ENCODE data around the gene NR1H4. TPM values are rescaled to one million over a fixed set of nuclear protein-coding genes. Genes with fewer than 3 reads are reported as not detected.

NR1H4 gene
- total and polyA plus RNA-seq, 2 donors (not counting 1 experiment from before 2014, with no cell fraction given), result not detected

GRCh38 chr12:100534625-100535227 is 61.1 kb downstream of the NR1H4 start:
- H4K20me1 ChIP-seq (ENCODE audit: control insufficient read depth, insufficient read depth, low read length, poor library complexity, severe bottlenecking), result no peaks in the 10 kb centered on the region
- no peaks in the 10 kb centered on the region for H3K4me1 ChIP-seq (ENCODE audit: control insufficient read depth in 2 of 2, insufficient read depth in 2 of 2, low read length in 2 of 2)
- no peak overlapping the region for H3K27ac ChIP-seq (ENCODE audit: low read length in 2 of 2)
- H3K79me2 ChIP-seq (ENCODE audit: control insufficient read depth, insufficient read depth, low read length), result no peaks in the 10 kb centered on the region
- intact Hi-C loops (cut with micrococcal nuclease), result no loop called here
- CTCF ChIA-PET, result no interaction called here
- H3K27ac Mint-ChIP-seq, result no peak overlapping the region
- H3K9ac ChIP-seq (ENCODE audit: low read length), result no peak overlapping the region
- no peak overlapping the region for H3K4me3 ChIP-seq (ENCODE audit: control extremely low read depth in 1 of 5, extremely low read depth in 1 of 5, insufficient read depth in 1 of 5, low read depth in 2 of 5, low read length in 4 of 5)
- no peaks in the 10 kb centered on the region for H3K9me3 ChIP-seq (ENCODE audit: control extremely low read depth in 1 of 3, control insufficient read depth in 2 of 3, insufficient read depth in 1 of 3, low read length in 2 of 3)
- WGBS (ENCODE audit: insufficient coverage), result 87% methylated on average over 5 of the region's 6 CpGs
- no peaks in the 10 kb centered on the region for H3K9me3 Mint-ChIP-seq (ENCODE audit: insufficient read depth)
- TF ChIP-seq EZH2 (IDR thresholded peaks at IDR 0.05; ENCODE audit: borderline replicate concordance, insufficient read depth, low read depth, low read length, poor library complexity, severe bottlenecking) (no peak), CTCF (IDR thresholded peaks at IDR 0.05) (no peak)
- POLR2A ChIA-PET, result no interaction called here
- no peaks in the 10 kb centered on the region for H3K27me3 Mint-ChIP-seq
- H3K36me3 ChIP-seq (replicated peaks in 1 of 2; ENCODE audit: control extremely low read depth in 1 of 2, control insufficient read depth in 1 of 2, extremely low read depth in 1 of 2, insufficient read depth in 2 of 2, low read length in 1 of 2), result no peaks in the 10 kb centered on the region
- H2AFZ ChIP-seq (ENCODE audit: insufficient read depth, low read depth, low read length, poor library complexity, severe bottlenecking), result no peak overlapping the region
- no peak overlapping the region for H3K4me2 ChIP-seq (replicated peaks; ENCODE audit: low read depth, low read length, poor library complexity, severe bottlenecking)
- no peak for ATAC-seq (ENCODE audit: low read depth)
- no peaks in the 10 kb centered on the region for H3K27me3 ChIP-seq (replicated peaks in 1 of 4; ENCODE audit: control extremely low read depth in 1 of 4, control insufficient read depth in 3 of 4, insufficient read depth in 4 of 4, low read length in 3 of 4)
- no peak for DNase-seq
- H3K4me1 Mint-ChIP-seq, result no peaks in the 10 kb centered on the region
- H3K4me3 Mint-ChIP-seq, result no peak overlapping the region

- Mint-ChIP-seq H3K4me3 (no peak overlapping the region), H3K4me1 (no peaks in the 10 kb centered on the region), H3K27ac (no peak overlapping the region), H3K9me3 (ENCODE audit: insufficient read depth) (no peaks in the 10 kb centered on the region), H3K27me3 (peaks cover 6% of the 10 kb centered on the region)
- no peak for DNase-seq
- Histone ChIP-seq H3K36me3 (replicated peaks in 1 of 2; ENCODE audit: control extremely low read depth in 1 of 2, control insufficient read depth in 1 of 2, extremely low read depth in 1 of 2, insufficient read depth in 2 of 2, low read length in 1 of 2) (no peaks in the 10 kb centered on the region), H3K9me3 (ENCODE audit: control extremely low read depth in 1 of 3, control insufficient read depth in 2 of 3, insufficient read depth in 1 of 3, low read length in 2 of 3) (no peaks in the 10 kb centered on the region), H3K27me3 (replicated peaks in 1 of 4; ENCODE audit: control extremely low read depth in 1 of 4, control insufficient read depth in 3 of 4, insufficient read depth in 4 of 4, low read length in 3 of 4) (no peaks in the 10 kb centered on the region), H3K4me2 (replicated peaks; ENCODE audit: low read depth, low read length, poor library complexity, severe bottlenecking) (no peak overlapping the region), H2AFZ (ENCODE audit: insufficient read depth, low read depth, low read length, poor library complexity, severe bottlenecking) (no peak overlapping the region), H3K27ac (ENCODE audit: low read length in 2 of 2) (no peak overlapping the region), H3K4me3 (ENCODE audit: control extremely low read depth in 1 of 5, extremely low read depth in 1 of 5, insufficient read depth in 1 of 5, low read depth in 2 of 5, low read length in 4 of 5) (no peak overlapping the region), H3K79me2 (ENCODE audit: control insufficient read depth, insufficient read depth, low read length) (no peaks in the 10 kb centered on the region), H3K9ac (ENCODE audit: low read length) (no peak overlapping the region), H4K20me1 (ENCODE audit: control insufficient read depth, insufficient read depth, low read length, poor library complexity, severe bottlenecking) (no peaks in the 10 kb centered on the region), H3K4me1 (ENCODE audit: control insufficient read depth in 2 of 2, insufficient read depth in 2 of 2, low read length in 2 of 2) (no peaks in the 10 kb centered on the region)
- WGBS (ENCODE audit: insufficient coverage), result no CpG with 5 or more reads among the region's 2 CpGs
- TF ChIP-seq CTCF (IDR thresholded peaks at IDR 0.05), result no peak
- no peak for TF ChIP-seq EZH2 (IDR thresholded peaks at IDR 0.05; ENCODE audit: borderline replicate concordance, insufficient read depth, low read depth, low read length, poor library complexity, severe bottlenecking)
- CTCF ChIA-PET, result no interaction called here
- no peak for ATAC-seq (ENCODE audit: low read depth)
- POLR2A ChIA-PET, result no interaction called here
- intact Hi-C loops (cut with micrococcal nuclease), result no loop called here
Measured at GRCh38 chr12:100539202-100539601, 65.5 kb downstream of the NR1H4 start.
